PFSK-1 (cell line): ENCODE results near the gene SEMA6C.

Experiments used
- FOXP2 ChIP-seq: optimal IDR thresholded peaks from 2 replicates; pipeline ENCODE3; 2011; ENCODE audit warnings: borderline replicate concordance, control low read depth, inconsistent platforms; ENCODE audit not compliant: insufficient read depth; ENCODE audit errors: extremely low read length, extremely low read depth
- REST ChIP-seq, 2 experiments: IDR thresholded peaks; 2 replicates each; pipeline versions ENCODE4 v1.6.1 to v1.8.0; 2011 to 2012; ENCODE audit warnings: low read depth in 2 of 2, low read length in 2 of 2, control low read depth in 1 of 2, inconsistent platforms in 1 of 2, mild to moderate bottlenecking in 1 of 2, moderate library complexity in 1 of 2; ENCODE audit not compliant: insufficient read depth in 1 of 2

GRCh38 chr1:151146412-151147131, at the start of gene SEMA6C:
- TF ChIP-seq FOXP2 (peak; percentile 64), REST (IDR thresholded peaks at IDR 0.05; ENCODE audit: insufficient read depth in 1 of 2, low read depth in 2 of 2, low read length in 2 of 2) (no peak)
